A549 (cell line): ENCODE measurements around the gene METTL16.

Source experiments
- CHD2 ChIP-seq: fragments of 150-350 bp; IDR thresholded peaks from 2 replicates; pipeline ENCODE4 v1.6.1; 2014; ENCODE audit warnings: low read length; ENCODE audit not compliant: partially characterized antibody
- HDAC2 ChIP-seq: fragments of 200-600 bp; sonication (generic); IDR thresholded peaks from 2 replicates; pipeline ENCODE4 v1.6.1; 2016
- RAD21 ChIP-seq, 2 experiments: fragments of >200 bp in 1 of 2; sonication (Bioruptor Twin) in 1 of 2; formaldehyde crosslinking in 1 of 2; IDR thresholded peaks in 1 of 2; conservative IDR thresholded peaks in 1 of 2; 2 replicates in 1 of 2; 3 replicates in 1 of 2; pipeline ENCODE4 v1.6.1; 2012 to 2018; ENCODE audit warnings: inconsistent platforms in 1 of 2

GRCh38 chr17:2532146-2532720 lies 20.5 kb upstream of the METTL16 start:
- TF ChIP-seq CHD2, result no peak
- no peak for TF ChIP-seq RAD21 (conservative IDR thresholded peaks at IDR 0.05 in 1 of 2, IDR thresholded peaks at IDR 0.05 in 1 of 2)
- TF ChIP-seq HDAC2, result no peak
